Suppressor macrophage treated with lipopolysaccharide for 4 hours (primary cell): ENCODE results near the gene COL27A1.

Experiments
- DNase-seq: peaks from one replicate; pipeline ENCODE4 v3.0.0-alpha.2; 2020

COL27A1 gene

DNA sequence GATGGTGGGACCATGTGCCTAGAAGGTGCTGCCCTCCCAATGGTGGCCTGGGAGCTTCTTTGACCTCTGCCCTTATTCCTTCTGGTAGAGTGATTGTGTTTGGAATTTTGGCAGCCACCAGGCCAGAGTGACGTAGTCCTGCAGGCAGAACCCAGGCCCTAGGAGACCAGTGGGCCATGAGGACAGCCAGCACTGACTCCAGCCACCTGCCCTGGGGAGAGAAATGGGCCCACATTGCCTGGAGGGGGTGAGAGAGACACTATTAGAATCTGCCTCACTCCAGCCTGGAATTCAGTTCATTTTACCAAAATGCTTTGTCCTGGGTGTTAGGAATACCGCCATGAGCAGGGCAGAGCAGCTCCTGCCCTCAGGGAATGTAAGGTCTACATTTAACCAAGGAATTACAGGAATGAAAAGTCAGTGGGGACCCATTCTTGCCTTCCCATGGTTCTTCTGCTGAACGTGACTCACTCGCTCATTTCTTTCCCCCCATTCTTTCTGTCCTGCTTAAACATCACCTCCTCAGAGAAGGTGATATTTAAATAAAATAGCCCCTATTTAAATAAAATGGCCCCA lies 5.5 kb upstream of the COL27A1 start:
- no peak for DNase-seq

DNA sequence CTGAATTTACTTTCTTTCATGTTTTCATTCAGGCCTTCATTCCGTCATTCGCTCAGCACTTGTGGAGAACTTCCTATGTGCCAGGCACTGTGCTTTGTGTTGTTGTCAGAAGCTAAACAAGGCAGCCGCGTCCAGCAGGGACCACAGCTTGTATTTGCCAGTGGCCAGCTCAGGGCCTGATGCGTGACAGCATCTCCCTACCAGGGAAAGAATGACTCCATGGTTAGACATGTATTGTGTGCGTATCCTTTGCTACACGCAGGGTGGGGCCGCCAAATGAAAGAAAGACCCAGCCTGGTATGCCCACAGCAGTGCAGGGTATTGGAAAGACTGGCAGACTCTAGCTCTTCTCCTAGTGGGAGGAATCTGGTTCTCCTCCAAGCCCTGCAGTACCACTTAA lies 4.7 kb upstream of the COL27A1 start:
- DNase-seq = no peak

DNA sequence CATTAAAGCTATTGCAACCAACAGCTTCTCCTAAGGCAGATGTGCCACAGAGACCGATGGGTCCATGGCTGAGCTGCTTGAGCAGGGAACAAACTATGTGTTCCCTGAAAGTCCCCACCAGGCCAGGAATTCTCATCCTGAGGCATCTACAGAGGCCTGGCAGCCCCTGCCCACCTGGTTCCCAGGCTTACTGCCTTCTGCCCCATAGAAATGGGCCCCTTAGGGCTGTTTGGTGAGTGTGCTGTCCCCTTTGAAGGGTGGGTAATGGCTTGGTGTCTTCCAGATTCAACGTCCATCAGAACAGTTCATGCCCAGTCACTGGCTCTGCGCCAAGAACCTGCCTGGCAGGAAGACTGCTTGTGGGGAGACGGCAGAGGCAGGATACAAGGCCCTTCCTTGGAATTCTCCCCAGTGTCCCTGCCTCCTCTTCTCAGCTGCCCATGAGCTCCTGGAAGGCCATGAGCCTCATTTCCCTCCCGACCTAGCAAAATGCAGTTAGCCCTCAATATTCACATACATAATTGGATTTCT lies 3.8 kb upstream of the COL27A1 start:
- no peak for DNase-seq

DNA sequence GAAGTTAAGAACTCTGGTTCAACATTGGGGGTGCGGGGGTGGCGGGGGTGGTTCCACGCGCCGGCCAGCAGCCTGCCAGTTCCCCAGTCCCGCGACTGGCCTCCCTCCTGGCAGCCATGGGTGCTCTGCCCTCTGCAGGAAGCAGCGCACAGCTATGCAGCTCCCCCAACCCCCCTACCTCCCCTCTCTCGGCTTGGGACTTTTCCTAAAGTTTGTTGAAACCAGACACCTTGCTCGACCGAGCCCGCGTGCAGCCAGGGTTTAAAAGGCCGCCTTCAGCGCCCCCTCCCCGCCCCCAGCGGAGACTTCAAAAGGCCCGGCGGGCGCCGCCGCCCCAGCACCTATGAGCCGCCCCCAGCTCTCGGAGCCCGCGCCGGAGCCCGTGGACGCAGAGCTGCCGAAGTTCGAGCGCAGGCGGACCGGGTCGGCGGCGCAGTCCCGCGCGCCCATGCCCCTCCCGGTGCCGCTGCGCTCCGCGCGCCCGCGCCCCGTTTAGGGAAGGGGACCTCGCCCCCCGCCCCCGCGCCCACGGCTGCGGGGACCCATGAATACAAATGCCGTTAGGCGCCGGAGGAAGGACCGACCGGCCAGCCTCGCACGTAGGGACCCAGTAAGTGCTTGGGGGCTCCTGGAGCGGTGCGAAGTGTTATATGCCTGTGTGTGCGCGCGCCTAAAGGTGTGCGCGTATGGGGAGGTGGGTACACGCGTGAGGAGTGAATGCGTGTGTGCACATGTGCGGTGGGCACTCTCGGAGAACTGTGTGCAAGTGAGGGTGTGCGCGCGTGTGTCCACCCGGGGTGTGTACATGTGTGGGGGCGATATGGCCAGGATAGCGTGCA lies 1.4 kb upstream of the COL27A1 start:
- DNase-seq = no peak

DNA sequence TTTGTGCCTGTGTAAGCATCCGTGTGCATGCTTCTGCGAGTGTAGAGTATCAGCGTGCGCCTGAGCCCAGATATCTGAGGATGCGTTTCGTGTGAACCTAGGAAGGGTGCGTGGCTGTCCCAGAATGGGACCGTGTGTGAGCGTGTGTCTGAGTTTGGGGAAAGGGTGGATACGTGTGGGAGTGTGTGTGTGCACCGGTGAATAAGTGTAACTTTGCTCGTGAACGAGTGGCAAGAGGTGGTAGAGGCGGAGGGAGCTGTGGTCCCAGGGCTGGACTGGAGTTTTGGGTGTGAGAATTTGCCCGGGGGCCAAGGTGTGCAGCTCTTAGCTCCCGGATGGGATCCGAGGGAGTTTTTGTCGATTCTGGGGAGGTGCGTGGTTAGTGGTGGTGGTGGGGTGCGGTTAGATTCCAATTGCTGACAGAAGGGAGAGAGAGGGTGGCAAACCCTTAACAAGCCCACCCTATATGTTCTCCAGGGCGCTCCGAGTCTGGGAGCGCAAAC lies 686 bp upstream of the COL27A1 start:
- DNase-seq = no peak

DNA sequence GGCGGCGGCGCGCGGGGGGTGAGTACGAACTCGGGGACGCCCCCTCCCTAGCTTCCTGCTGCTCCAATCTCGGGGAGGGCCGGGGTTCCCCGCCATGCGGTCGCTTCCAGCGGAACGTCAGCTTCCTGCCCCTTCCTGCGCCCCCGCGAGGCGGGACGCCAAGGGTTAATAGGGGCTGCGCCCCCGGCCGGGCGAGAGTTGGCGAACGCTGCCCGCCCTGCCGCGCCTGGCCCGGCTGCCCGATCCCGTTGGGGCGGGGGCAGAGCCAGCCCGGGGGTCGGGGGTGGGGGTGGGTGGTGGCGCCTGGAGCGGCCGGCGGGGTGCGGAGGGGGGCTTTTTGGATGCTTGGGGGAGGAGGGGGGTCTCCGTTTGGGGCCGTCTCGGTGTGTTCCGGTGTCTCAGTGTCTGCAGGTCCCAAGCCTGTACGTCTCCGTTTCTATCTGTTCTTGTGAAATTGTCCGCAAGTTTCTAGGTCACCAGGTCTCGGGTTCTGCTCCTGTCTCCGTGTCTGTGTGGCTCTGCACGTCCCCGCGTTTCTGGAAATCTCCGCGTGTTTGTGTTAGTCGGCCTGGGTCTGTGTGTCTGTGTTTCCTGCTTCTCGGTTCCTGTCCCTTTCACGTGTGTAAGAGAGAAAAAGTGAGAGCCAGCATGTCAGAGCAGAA lies 789 bp downstream of the COL27A1 start:
- peak; percentile 57 for DNase-seq

DNA sequence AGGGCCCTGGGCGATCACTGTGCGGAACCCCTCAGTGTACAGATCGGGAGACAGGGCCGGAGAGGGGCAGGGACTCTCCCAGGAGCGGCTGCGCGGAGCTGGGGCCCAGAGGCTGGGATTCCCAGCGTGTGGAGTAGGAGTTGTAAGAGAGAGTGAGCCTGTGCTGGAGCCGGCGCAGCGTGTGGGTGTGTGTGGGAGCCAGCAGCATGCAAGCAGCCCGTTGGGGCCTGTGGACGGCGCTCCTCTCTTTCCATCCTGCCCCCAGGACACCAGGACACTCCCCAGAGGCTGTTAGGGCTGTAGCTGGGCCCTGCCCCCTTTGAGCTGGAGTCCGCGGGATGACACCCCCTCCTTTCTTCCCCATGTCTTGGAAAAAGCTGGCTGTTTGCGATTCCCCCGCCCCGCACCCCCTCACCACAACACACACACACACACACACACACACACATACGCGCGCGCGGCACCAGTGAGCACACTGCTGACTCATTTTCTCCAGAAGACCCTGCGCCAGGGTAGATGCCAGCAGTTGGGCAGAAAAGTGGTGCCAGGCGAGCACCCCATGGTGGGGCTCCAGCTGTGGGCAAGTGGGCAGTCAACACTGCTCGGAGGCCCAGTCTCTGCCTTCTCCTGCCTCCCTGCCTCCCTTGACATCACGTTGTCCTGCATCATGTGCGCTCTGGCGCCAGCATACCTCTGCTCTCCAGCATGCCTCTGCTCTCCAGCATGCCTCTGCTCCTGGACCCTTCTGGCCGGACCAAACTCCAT lies 1.5 kb downstream of the COL27A1 start:
- no peak for DNase-seq

DNA sequence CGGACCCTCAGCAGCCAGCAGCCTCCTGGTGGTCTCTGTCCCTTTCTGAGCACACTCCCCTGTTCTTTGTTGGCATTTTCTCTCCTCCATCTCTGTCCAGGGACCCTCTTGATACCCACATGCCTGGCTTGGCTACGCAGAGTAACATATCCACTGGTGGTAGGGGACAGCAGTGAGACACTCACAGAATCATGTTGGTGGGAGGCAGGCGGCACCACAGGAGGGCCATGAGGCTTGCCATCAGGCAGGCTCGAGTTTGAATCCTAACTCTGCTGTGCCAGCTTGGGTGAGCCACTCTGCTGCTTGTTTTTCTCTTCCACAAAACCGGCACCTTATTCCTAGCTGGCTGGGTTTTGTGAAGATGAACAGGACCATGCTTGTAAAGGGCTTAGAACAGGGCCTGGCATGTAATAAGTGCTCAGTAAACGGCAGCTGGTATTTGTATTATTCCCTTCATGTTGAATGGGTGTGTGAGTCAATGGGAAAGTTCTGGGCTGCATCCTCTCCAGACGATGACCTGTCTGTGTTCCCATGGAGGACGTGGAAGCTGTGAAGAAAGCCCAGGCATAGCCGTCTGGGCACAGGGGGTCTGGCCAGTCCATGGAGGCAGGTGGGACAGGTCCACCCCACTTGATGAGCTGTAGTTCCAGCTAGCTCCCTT lies 2.3 kb downstream of the COL27A1 start:
- no peak for DNase-seq

DNA sequence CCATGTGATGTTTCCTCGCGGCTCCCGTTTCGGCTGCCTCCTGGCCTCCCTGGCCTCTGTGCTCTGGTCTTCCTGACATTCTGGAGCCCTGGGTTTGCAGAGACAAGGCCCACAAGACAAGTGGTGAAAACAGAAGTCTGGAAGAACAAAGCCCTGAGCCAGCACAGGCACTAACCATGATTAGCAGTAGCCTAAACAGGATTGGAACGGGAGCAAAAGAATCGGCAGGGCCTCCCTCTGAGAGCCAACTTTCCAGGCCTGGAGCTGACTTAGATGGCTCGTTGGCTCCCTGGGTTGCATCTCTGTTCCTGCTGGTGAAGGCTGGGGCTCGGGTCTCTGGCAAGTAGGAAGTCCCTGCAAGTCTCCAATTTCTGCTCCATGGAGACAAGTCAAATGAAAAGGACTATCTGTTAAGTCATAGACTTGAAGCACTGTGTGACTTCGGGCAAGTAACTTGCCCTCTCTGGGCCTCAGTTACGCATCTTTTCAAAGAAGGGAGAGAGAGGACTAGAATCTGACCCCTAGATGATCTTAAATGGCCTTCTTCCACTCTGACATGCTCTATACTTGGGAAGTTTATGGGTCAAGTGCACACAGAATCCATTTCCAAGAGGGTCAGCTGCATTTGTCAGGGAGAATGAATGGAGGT lies 3.3 kb downstream of the COL27A1 start:
- DNase-seq = no peak

DNA sequence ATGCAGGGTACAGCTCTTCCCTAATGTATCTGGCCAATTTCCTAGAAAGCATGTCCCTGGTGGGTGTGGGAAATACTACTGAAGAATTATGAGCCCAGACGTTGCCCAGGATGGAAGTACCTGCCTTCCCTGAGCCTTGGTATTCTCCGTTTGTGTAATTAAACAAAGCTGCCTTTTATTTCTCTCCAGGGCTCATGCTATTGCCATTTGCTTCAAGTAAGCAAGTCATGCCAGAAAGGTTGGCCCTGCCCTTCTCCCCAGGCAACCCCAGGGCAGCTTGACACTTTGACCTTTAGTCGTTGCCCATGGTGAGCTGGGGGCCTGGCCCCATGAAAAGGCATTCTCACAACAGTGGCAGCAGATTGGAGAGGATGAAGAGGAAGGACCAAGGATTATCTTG lies 4.4 kb downstream of the COL27A1 start:
- DNase-seq = no peak

DNA sequence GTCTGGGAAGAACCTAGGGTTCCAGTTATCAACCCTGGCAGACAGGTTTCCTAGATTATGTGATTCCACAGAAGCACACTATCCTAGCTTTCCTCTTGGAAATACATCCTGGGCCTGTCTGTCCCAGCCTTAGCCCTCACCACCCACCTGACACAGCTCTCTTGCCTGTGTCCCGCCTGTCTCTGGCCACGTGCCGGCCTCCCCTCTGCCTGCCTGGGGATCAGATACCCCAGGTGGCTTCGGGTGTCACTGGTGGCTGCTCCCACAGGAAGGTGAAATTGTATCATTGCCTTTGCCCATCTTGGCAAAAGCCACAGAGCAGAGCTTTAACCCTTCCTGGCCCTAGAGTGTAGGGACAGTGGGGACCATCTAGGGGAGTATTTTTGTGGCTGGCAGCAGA lies 6.2 kb downstream of the COL27A1 start:
- no peak for DNase-seq

DNA sequence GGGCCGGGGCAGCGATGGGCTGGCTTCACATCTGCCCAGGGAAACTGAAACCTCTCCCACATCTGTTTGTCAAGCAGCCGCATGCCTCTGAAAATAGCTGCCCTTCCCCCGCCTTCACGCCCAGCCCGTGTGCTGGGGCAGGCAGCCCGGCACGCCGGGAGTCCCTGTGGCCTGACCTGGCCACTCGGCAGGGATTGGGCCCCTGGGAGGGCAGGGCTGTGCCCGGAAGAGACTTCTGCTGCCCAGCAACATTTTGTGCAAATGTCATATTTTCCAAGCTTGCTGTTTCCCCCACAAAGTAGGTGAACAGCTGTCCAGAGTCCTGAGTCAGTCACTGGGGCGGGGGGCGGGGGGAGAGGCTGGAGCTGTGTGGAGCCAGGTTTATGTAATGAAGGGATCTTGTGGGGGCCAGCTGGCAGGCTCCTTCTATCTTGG lies 8.2 kb downstream of the COL27A1 start:
- no peak for DNase-seq

DNA sequence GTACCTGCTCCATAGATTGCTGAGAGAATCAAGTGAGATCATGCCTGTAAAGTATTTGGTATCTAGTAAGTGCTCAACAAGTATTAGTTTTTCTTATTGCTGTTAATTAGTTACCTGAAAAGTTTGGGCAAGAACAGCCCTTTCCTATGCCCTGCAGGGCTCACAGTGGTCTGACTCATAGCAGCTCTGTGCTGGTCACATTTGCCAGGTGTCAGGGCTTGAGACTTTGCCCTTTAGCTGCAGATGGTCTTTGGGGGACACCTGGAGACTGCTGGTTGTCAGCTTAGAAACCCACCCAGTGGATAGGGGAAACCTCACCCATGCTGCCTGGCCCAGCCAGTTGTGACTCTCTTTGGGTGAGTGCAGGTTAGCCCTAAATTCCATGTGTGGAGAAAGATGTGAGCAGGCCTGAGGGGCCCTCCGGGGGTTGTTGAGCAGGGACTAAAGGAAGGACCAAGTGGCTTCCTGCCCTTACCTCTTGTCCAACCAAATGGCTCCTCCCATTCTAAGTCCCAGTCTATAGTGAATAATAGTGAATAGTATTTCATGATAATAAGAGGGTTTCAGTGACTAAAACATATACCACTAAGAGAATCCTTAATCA lies 9.0 kb downstream of the COL27A1 start:
- DNase-seq = no peak

DNA sequence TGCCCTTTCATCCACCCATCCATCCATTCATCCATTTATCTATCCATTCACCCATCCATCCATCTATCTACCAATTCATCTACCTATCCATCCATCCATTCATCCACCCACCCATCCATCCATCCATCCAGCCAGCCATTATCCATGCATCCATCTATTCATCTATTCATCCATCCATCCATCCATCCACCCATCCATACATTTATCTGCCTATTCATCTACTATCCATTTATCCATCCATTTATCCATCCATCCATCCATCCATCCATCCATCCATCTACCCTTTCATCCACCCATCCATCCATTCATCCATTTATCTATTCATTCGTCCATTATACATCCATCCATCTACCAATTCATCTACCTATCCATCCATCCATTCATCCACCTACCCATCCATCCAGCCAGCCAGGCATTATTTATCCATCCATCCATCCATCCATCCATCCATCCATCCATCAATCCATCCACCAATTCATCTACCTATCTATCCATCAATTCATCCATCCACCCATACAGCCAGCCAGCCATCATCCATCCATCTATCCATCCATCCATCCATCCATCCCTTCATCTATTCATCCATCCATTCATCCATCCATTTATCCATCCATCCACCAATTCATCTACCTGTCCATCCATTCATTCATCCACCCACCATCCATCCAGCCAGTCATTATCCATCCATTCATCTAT lies 10.2 kb downstream of the COL27A1 start:
- no peak for DNase-seq

DNA sequence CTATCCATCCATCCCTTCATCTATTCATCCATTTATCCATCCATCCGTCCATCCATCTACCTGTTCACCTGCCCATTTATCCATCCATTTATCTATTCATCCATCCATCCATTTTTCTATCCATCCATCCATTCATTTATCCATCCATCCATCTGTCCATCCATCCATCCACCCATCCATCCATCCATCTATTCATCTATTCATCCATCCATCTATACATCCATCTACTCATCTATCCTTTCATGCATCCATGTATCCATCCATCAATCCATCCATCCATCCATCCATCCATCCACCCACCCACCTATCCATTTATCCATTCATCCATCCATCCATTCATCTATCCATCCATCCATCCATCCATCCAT lies 10.8 kb downstream of the COL27A1 start:
- DNase-seq = no peak

DNA sequence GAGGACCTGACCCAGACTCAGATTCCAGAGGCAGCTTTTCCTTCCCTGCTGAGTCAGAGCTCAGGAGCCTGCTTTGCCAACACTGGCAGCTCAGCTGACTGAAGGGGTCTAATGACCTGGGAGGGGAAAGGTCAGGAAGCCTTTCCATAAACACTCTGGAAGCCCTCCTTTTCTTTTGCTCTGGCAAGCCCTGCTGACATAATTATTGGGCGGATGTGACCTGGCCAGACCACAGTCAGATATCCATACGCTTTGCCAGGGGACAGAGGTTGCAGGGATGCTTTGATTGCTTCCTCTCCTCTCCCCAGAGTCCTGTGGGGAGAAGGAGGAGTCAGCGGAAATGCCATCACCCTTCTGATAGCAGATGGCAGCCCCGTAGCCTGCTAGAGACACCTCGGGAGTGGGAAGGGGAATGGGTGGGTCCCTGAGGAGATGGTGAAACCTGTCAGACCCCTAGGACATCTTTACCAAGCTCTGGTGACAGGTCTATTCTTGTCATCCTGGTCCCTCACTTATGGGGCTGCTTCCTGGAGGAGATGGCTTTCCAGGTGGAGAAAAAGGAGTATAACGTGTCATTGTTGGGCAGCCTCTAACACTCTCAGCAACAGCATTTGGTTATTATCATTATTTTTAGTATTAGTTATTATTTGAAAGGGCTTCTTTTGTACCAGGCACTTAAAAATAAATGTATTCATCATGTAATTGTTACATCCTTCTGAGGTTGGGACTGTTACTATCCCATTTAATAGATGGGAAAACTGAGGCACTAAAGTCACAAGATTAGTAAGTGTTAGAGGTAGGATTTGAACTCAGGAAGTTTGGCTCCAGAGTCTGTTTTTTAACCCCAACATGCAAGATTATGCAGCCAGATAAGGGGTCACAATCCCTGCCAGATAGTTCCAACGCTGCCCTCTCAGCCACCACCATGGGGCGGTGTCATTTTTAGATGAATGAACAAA lies 11.6 kb downstream of the COL27A1 start:
- no peak for DNase-seq

DNA sequence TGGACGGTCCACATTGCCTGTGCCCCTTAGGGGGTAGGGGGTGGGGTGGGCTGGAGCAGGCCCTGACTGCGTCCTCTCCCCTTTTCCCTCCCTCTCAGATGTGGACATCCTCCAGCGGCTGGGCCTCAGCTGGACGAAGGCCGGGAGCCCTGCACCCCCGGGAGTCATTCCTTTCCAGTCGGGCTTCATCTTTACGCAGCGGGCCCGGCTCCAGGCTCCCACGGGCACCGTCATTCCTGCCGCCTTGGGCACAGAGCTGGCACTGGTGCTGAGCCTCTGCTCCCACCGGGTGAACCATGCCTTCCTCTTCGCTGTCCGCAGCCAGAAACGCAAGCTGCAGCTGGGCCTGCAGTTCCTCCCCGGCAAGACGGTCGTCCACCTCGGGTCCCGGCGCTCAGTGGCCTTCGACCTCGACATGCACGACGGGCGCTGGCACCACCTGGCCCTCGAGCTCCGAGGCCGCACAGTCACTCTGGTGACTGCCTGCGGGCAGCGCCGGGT lies 12.3 kb downstream of the COL27A1 start:
- no peak for DNase-seq

DNA sequence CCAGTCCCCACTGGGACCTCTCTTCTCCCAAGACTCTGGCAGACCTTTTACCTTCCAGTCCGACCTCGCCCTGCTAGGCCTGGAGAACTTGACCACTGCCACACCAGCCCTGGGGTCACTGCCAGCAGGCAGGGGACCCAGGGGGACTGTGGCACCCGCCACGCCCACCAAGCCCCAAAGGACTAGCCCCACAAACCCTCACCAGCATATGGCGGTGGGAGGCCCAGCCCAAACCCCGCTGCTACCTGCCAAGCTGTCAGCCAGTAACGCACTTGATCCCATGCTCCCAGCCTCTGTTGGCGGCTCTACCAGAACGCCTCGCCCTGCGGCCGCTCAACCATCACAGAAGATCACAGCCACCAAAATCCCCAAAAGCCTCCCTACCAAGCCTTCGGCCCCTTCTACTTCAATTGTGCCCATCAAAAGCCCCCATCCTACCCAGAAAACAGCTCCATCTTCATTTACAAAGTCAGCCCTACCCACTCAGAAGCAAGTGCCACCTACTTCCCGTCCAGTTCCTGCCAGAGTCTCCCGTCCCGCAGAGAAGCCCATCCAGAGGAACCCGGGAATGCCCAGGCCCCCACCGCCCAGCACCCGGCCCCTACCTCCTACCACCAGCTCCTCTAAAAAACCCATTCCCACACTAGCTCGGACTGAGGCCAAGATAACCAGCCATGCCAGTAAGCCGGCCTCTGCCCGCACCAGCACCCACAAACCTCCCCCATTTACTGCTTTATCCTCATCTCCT lies 13.1 kb downstream of the COL27A1 start:
- DNase-seq = no peak
